Calu3 (cell line): Measurements from ENCODE around the gene MRPL39. TPM values are rescaled to one million over a fixed set of nuclear protein-coding genes. Genes with fewer than 3 reads are reported as not detected.

ENCODE experiments used
- BruUV-seq: library from RNA; stranded (reverse); fragments of 400-500 nt; replicated peaks from 2 replicates; lab custom pipeline; 2021; lab: Mats Ljungman, UMichigan
- CTCF ChIA-PET: fragments of 300-600 bp; sonication (Branson Sonifier 250); formaldehyde crosslinking; loops from one replicate; lab custom pipeline; 2022; ENCODE audit warnings: antibody characterized with exemption; lab: Charles Lee
- DNase-seq: peaks from one replicate; pipeline ENCODE4 v3.0.0; 2022
- H3K27ac Mint-ChIP-seq: one replicate; pipeline ENCODE4 v1.8.0; 2022; ENCODE audit warnings: mixed read lengths; ENCODE audit not compliant: unreplicated experiment
- H3K27me3 Mint-ChIP-seq: one replicate; pipeline ENCODE4 v1.8.0; 2022; ENCODE audit warnings: mixed read lengths; ENCODE audit not compliant: unreplicated experiment
- H3K36me3 Mint-ChIP-seq: one replicate; pipeline ENCODE4 v1.8.0; 2022; ENCODE audit warnings: mild to moderate bottlenecking, moderate library complexity, mixed read lengths; ENCODE audit not compliant: insufficient read depth, unreplicated experiment
- H3K4me1 Mint-ChIP-seq: one replicate; pipeline ENCODE4 v1.8.0; 2022; ENCODE audit warnings: mild to moderate bottlenecking, low read depth, mixed read lengths; ENCODE audit not compliant: unreplicated experiment
- H3K4me3 Mint-ChIP-seq: one replicate; pipeline ENCODE4 v1.8.0; 2022; ENCODE audit warnings: mild to moderate bottlenecking, low read depth, moderate library complexity, mixed read lengths; ENCODE audit not compliant: unreplicated experiment
- H3K9me3 Mint-ChIP-seq: one replicate; pipeline ENCODE4 v1.8.0; 2022; ENCODE audit warnings: low read depth, mixed read lengths; ENCODE audit not compliant: unreplicated experiment
- CTCF ChIP-seq: fragments of 200-600 bp; IDR thresholded peaks from one replicate; pipeline ENCODE4 v1.8.0; 2022; ENCODE audit warnings: antibody characterized with exemption; ENCODE audit not compliant: unreplicated experiment
- intact Hi-C: fragments of 100-400 bp; cut with micrococcal nuclease; formaldehyde crosslinking; loops from one replicate; pipeline ENCODE4 v1.10.0; 2022; ENCODE audit not compliant: unreplicated experiment
- total RNA-seq: library from RNA; stranded (reverse); gene quantifications from 2 replicates; pipeline ENCODE4 v1.2.3, GENCODE V29; 2022

The MRPL39 gene
- total RNA-seq, 1 experiment from 2014 or later, result 20.0 TPM

- H3K27ac Mint-ChIP-seq, result no peak overlapping the region
- H3K36me3 Mint-ChIP-seq, result no peaks in the 10 kb centered on the region
- intact Hi-C loops, result no loop called here
- CTCF ChIA-PET, result no interaction called here
- DNase-seq, result no peak
- peaks cover 2% of the 10 kb centered on the region for H3K27me3 Mint-ChIP-seq
- no TSS peak for BruUV-seq
- no peak for TF ChIP-seq CTCF
- no peaks in the 10 kb centered on the region for H3K9me3 Mint-ChIP-seq
- H3K4me1 Mint-ChIP-seq, result no peaks in the 10 kb centered on the region
- H3K4me3 Mint-ChIP-seq, result no peak overlapping the region
Observed at GRCh38 chr21:25624511-25624910, 17.2 kb upstream of the MRPL39 start.

- H3K36me3 Mint-ChIP-seq, result no peaks in the 10 kb centered on the region
- no TSS peak for BruUV-seq
- peaks cover 26% of the 10 kb centered on the region for H3K27me3 Mint-ChIP-seq
- intact Hi-C loops, result loop anchor here (10.0 kb wide), 1 partner anchor 1096 kb away; no protein-coding TSS in a partner anchor
- no peaks in the 10 kb centered on the region for H3K4me1 Mint-ChIP-seq
- DNase-seq, result no peak
- no peak overlapping the region for H3K4me3 Mint-ChIP-seq
- no peaks in the 10 kb centered on the region for H3K9me3 Mint-ChIP-seq
- no peak for TF ChIP-seq CTCF
- no peak overlapping the region for H3K27ac Mint-ChIP-seq
- CTCF ChIA-PET, result no interaction called here
Observed at GRCh38 chr21:25619198-25619597, 11.9 kb upstream of the MRPL39 start.

- TF ChIP-seq CTCF, result no peak
- intact Hi-C loops, result loop anchor here (10.0 kb wide), 1 partner anchor 1099 kb away; no protein-coding TSS in a partner anchor
- CTCF ChIA-PET, result no interaction called here
- Mint-ChIP-seq H3K27me3 (peaks cover 26% of the 10 kb centered on the region), H3K9me3 (no peaks in the 10 kb centered on the region), H3K4me3 (no peak overlapping the region), H3K36me3 (no peaks in the 10 kb centered on the region), H3K4me1 (no peaks in the 10 kb centered on the region), H3K27ac (no peak overlapping the region)
- DNase-seq, result no peak
- BruUV-seq, result no TSS peak
Observed at GRCh38 chr21:25615880-25616279, 8.6 kb upstream of the MRPL39 start.

GRCh38 chr21:25614441-25614840 lies 7.2 kb upstream of the MRPL39 start:
- Mint-ChIP-seq H3K36me3 (no peaks in the 10 kb centered on the region), H3K4me1 (no peaks in the 10 kb centered on the region), H3K27ac (no peak overlapping the region), H3K4me3 (no peak overlapping the region), H3K9me3 (no peaks in the 10 kb centered on the region), H3K27me3 (peaks cover 26% of the 10 kb centered on the region)
- no peak for DNase-seq
- intact Hi-C loops, result loop anchor here (10.0 kb wide), 1 partner anchor 1100 kb away; no protein-coding TSS in a partner anchor
- no TSS peak for BruUV-seq
- CTCF ChIA-PET, result interaction anchor here (0.9 kb wide), 1 partner anchor 85 kb away, joined by 5 read pairs; no protein-coding TSS in a partner anchor
- TF ChIP-seq CTCF, result no peak
